H1 (cell line): Measurements from ENCODE around the gene RNPEPL1.

ENCODE experiments used
- CHD1 ChIP-seq: IDR thresholded peaks from 2 replicates; pipeline ENCODE4 v1.6.1; 2012; ENCODE audit warnings: low read depth, low read length, improper control_type of control experiment
- CHD2 ChIP-seq: IDR thresholded peaks from 2 replicates; pipeline ENCODE4 v1.6.1; 2012; ENCODE audit warnings: low read length, improper control_type of control experiment
- CTCF ChIP-seq, 3 experiments: IDR thresholded peaks; 1 replicate in 2 of 3; 2 replicates in 1 of 3; pipeline versions ENCODE4 v1.5.1 to v1.6.1; 2011; ENCODE audit warnings: low read length in 3 of 3, mild to moderate bottlenecking in 3 of 3, inconsistent platforms in 2 of 3, low read depth in 1 of 3, moderate library complexity in 1 of 3; ENCODE audit not compliant: insufficient read depth in 1 of 3; ENCODE audit errors: control extremely low read depth in 1 of 3
- EP300 ChIP-seq, 2 experiments: IDR thresholded peaks; 1 replicate in 1 of 2; 2 replicates in 1 of 2; pipeline ENCODE4 v1.6.1; 2011 to 2012; ENCODE audit warnings: low read depth in 2 of 2, low read length in 2 of 2, mild to moderate bottlenecking in 2 of 2, borderline replicate concordance in 1 of 2, inconsistent platforms in 1 of 2, moderate library complexity in 1 of 2
- EZH2 ChIP-seq: fragments of 200-600 bp; sonication (generic); IDR thresholded peaks from 2 replicates; pipeline ENCODE4 v1.7.1; 2012; ENCODE audit warnings: low read depth, mild to moderate bottlenecking, moderate library complexity, low read length, inconsistent platforms; ENCODE audit not compliant: severe bottlenecking
- GABPA ChIP-seq: IDR thresholded peaks from 2 replicates; pipeline ENCODE4 v1.6.1; 2011; ENCODE audit warnings: mild to moderate bottlenecking, low read length, moderate library complexity, borderline replicate concordance; ENCODE audit not compliant: insufficient read depth
- GTF2F1 ChIP-seq: IDR thresholded peaks from 2 replicates; pipeline ENCODE4 v1.6.1; 2012; ENCODE audit warnings: low read depth, low read length, improper control_type of control experiment, borderline replicate concordance
- KDM5A ChIP-seq: fragments of 200-600 bp; IDR thresholded peaks from 2 replicates; pipeline ENCODE4 v1.7.1; 2012; ENCODE audit warnings: mild to moderate bottlenecking, low read length, inconsistent platforms, mixed read lengths
- MAX ChIP-seq: IDR thresholded peaks from 2 replicates; pipeline ENCODE4 v1.6.1; 2012; ENCODE audit warnings: inconsistent platforms
- POLR2A ChIP-seq, 2 experiments: IDR thresholded peaks; 1 replicate in 1 of 2; 2 replicates in 1 of 2; pipeline ENCODE4 v1.6.1; 2011; ENCODE audit warnings: low read depth in 2 of 2, low read length in 2 of 2, mild to moderate bottlenecking in 2 of 2; ENCODE audit errors: control extremely low read depth in 1 of 2
- RNF2 ChIP-seq: fragments of 200-900, 300-1000 bp; sonication (generic); IDR thresholded peaks from 2 replicates; pipeline ENCODE4 v1.7.1; 2016; ENCODE audit warnings: borderline replicate concordance, low read depth, mild to moderate bottlenecking, antibody characterized with exemption, low read length; ENCODE audit not compliant: poor library complexity, severe bottlenecking; ENCODE audit errors: missing control alignments
- TAF1 ChIP-seq: IDR thresholded peaks from 2 replicates; pipeline ENCODE4 v1.6.1; 2011; ENCODE audit warnings: mild to moderate bottlenecking, low read depth, low read length
- TCF12 ChIP-seq: IDR thresholded peaks from 2 replicates; pipeline ENCODE4 v1.6.1; 2011; ENCODE audit warnings: low read depth, mild to moderate bottlenecking, low read length

DNA sequence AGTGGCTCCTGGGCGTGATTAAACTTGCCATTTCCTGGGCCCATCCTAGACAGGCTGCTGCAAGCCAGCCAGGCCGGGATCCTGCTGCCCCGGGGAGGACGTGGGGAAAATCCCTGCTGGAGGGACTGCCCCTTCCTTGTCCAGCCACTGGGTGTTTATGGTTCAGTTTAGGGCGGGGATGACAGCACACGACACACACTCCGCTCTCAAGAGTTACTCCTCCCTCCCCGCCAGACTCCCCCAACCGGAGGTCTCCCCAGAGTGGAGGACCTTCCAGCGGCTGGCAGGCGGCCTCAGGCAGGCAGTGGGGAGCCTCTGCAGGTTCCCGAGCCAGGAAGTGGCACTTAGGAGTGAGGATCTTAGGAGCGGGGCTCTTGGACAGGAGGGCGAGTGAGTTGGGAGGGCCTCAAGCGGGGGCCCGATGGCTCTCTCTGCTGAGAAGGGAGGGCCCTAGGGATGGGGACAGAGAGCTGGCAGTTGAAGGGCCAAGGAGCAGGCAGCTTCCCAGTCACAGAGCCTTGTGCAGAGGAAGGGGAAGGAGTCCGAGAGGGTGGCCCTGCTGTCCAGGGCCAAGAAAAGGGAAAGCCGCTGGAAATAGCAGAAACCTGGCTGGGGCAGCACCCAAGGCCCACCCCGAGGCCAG, 51.3 kb downstream of the RNPEPL1 start:
- TF ChIP-seq MAX (no peak), CHD1 (no peak), TCF12 (no peak), TAF1 (no peak), CTCF (IDR thresholded peaks at IDR 0.05; ENCODE audit: control extremely low read depth in 1 of 3, insufficient read depth in 1 of 3, low read depth in 1 of 3, low read length in 3 of 3) (no peak), POLR2A (IDR thresholded peaks at IDR 0.05; ENCODE audit: control extremely low read depth in 1 of 2, low read depth in 2 of 2, low read length in 2 of 2) (no peak), CHD2 (no peak), KDM5A (no peak), GABPA (no peak), RNF2 (no peak), EP300 (IDR thresholded peaks at IDR 0.05; ENCODE audit: borderline replicate concordance in 1 of 2, low read depth in 2 of 2, low read length in 2 of 2) (no peak), GTF2F1 (no peak), EZH2 (no peak)
